Testis (tissue), 3 donors: ENCODE measurements around the gene SKI. TPM values are rescaled to one million over a fixed set of nuclear protein-coding genes. Genes with fewer than 3 reads are reported as not detected.
"Not testable (repeated sequence)": the region's sequence is repeated elsewhere in the genome, so short reads cannot be mapped to it uniquely, and the experiment has no call there.

ENCODE experiments used
- DNase-seq: peaks from one replicate; pipeline ENCODE4 v3.0.0-alpha.2; 2019
- H3K27ac ChIP-seq, 2 donors: fragments of 200-600 bp; sonication (generic); one replicate each; pipeline ENCODE4 v1.5.1; 2019
- H3K27me3 ChIP-seq: fragments of 200-600 bp; sonication (generic); one replicate; pipeline ENCODE4 v1.5.1; 2019
- H3K36me3 ChIP-seq: fragments of 200-600 bp; sonication (generic); one replicate; pipeline ENCODE4 v1.5.1; 2017; ENCODE audit warnings: low read depth; ENCODE audit errors: missing control alignments
- H3K4me1 ChIP-seq: fragments of 200-600 bp; sonication (generic); one replicate; pipeline ENCODE4 v1.5.1; 2019
- H3K4me3 ChIP-seq, 2 donors: fragments of 200-600 bp; sonication (generic); one replicate each; pipeline ENCODE4 v1.5.1; 2017 to 2019
- H3K9me3 ChIP-seq: fragments of 200-600 bp; sonication (generic); one replicate; pipeline ENCODE4 v1.5.1; 2017
- POLR2A ChIP-seq: fragments of 450-650 bp; IDR thresholded peaks from one replicate; pipeline ENCODE4 v1.6.1; 2017; ENCODE audit warnings: antibody characterized with exemption, mild to moderate bottlenecking, moderate library complexity
- WGBS, 2 donors: methylation state at CpG; one replicate each; pipeline ENCODE4 v1.1.5; 2018; 5-methylcytosine and 5-hydroxymethylcytosine counted together
- intact Hi-C: fragments of 100-400 bp; cut with DNase I; formaldehyde crosslinking; loops from one replicate; pipeline ENCODE4 v1.15.1; 2023; ENCODE audit warnings: low total_unique reads
- polyA plus RNA-seq: library from polyadenylated mRNA; stranded (reverse); fragments of 350-450 nt; fragmentation: Illumina TruSeq; extraction: RNeasy Lipid Tissue Mini Kit (QIAGEN cat#74804); gene quantifications from one replicate; pipeline ENCODE4 v1.2.3, GENCODE V29; 2014; ENCODE audit warnings: low read depth, low replicate concordance; ENCODE audit not compliant: insufficient read depth
- total RNA-seq, 2 donors: library from RNA; depleted of rRNA; stranded (reverse); fragments of >200 nt; gene quantifications; one replicate each; pipeline ENCODE4 v1.2.3, GENCODE V29; 2016
- TF ChIP-seq, protein P1 (sequence below), 3 experiments: fragments of 450-650 bp in 2 of 3; fragments of 200-600 bp in 1 of 3; sonication (generic) in 1 of 3; IDR thresholded peaks; one replicate each; pipeline ENCODE4 v1.5.1; 2016 to 2019; ENCODE audit warnings: antibody characterized with exemption in 3 of 3, mild to moderate bottlenecking in 2 of 3, moderate library complexity in 1 of 3

The SKI gene
- total and polyA plus RNA-seq, 3 donors from 2014 or later, result 40.2 to 87.1 (median 85.7) TPM

DNA sequence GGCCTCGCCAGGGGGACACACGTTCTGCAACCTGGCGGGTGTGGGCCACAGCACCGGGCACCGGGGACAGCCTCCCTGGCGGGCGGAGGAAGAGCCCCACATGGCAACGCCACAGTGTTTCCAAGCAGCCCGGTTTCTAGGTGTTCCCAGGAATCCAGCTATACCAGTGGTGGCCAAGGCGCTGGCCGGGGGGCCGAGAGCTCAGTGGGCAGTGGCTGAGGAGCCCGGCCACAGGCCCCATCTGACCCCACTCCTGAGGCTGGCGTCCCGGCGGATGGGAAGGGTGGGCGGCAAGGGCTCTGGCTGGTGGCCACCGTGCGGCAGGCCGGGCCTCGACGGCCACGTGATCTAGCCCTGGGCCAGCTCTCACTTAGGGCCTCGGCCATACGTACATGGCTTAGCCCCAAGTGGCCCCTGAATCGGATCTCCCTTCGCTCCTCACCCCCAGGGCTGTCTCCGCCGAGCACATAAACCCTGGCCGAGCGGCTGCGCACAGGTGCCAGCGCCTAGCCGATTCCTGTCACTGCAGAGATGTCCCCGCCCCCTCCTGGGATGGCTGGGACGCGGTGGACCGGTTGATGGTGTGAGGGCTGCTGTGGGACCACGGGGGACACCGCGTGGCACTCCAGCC, 94.6 kb downstream of the SKI start:
- no peak for TF ChIP-seq POLR2A
- TF ChIP-seq, protein P1, sequence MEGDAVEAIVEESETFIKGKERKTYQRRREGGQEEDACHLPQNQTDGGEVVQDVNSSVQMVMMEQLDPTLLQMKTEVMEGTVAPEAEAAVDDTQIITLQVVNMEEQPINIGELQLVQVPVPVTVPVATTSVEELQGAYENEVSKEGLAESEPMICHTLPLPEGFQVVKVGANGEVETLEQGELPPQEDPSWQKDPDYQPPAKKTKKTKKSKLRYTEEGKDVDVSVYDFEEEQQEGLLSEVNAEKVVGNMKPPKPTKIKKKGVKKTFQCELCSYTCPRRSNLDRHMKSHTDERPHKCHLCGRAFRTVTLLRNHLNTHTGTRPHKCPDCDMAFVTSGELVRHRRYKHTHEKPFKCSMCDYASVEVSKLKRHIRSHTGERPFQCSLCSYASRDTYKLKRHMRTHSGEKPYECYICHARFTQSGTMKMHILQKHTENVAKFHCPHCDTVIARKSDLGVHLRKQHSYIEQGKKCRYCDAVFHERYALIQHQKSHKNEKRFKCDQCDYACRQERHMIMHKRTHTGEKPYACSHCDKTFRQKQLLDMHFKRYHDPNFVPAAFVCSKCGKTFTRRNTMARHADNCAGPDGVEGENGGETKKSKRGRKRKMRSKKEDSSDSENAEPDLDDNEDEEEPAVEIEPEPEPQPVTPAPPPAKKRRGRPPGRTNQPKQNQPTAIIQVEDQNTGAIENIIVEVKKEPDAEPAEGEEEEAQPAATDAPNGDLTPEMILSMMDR (IDR thresholded peaks at IDR 0.05), result no peak
- intact Hi-C loops, result no loop called here

DNA sequence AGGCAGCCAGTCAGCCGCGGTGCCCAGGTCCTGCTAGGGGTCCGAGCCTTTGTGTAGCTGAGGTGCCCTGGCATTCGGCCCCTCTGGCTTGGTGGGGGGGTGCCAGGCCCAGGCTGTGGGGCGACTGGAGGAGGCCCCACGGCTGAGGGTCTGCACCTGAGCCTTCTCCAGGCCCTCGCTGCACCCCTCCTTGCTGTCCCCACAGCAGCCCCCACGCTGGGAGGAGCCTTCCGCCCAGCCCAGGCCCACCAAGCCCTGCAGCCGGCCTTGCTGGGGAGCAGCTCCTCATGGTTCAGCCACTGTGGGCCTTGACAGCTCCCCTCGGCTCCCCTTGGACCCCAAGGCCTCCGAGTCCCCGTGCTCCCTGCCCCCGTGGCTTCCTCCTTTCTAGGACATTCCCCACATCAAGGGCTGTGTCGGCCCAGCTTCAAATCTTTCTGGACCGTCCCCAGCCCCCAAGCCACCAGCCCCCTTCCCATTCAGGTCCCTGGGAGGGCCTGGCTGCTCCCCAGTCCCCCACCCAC, 95.4 kb downstream of the SKI start:
- H3K27ac ChIP-seq, result peak overlapping the region; percentile 19 to 77
- intact Hi-C loops, result no loop called here
- H3K4me1 ChIP-seq, result peaks cover 41% of the 10 kb centered on the region
- TF ChIP-seq, protein P1 (IDR thresholded peaks at IDR 0.05), result no peak
- TF ChIP-seq POLR2A, result no peak
- no peak overlapping the region for H3K4me3 ChIP-seq
- H3K36me3 ChIP-seq, result no peaks in the 10 kb centered on the region
- no peak for DNase-seq
- WGBS, 2 donors, result 73 to 79% methylated on average over 9 to 16 of the region's 16 CpGs
- no peaks in the 10 kb centered on the region for H3K9me3 ChIP-seq
- H3K27me3 ChIP-seq, result no peaks in the 10 kb centered on the region

More for the DNA sequence above, 94.6 kb downstream of the SKI start:
- Histone ChIP-seq H3K36me3 (no peaks in the 10 kb centered on the region), H3K9me3 (no peaks in the 10 kb centered on the region), H3K27me3 (no peaks in the 10 kb centered on the region), H3K4me3 (no peak overlapping the region), H3K4me1 (peaks cover 42% of the 10 kb centered on the region), H3K27ac (peak overlapping the region; percentile 77 to 81)
- WGBS, 2 donors, result 63 to 77% methylated on average over 7 to 38 of the region's 41 CpGs
- DNase-seq, result no peak

DNA sequence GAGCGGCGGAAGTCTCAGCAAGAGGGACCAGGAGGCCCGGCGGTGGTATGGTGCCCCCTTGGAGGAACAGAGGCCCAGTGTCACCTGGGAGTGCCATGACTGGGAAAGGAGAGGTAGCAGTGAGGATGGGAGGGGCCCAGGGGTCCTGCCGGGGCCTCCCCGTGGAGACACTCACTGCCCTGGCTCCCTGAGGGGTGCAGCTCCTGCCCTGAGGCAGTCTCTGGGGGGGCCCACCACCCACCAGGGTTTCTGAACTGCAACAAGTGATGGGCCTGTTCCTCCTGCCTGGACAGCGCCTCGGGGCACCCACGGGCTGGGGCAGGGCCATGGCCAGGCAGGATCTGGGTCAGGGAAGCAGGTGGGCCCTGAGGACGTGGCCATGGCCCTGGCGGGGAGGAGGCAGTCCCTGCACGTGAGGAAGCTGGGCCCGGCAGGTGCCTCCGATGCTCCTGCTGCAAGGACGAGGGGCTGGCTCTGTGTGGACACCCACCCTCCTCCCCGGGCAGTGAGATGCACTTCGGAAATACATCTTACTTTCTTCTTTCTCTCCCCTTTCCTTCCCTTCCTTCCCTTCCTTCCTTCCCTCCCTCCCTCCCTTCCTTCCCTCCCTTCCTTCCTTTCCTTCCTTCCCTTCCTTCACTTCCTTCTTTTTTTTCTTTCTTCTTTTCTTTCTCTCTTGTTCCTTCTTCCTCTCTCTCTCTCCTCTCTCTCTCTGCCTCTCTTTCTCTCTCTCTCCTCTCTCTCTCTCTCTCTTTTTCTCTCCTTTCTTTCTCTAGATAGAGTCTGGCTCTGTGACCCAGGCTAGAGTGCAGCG, 96.6 kb downstream of the SKI start:
- intact Hi-C loops, result no loop called here
- Histone ChIP-seq H3K36me3 (no peaks in the 10 kb centered on the region), H3K9me3 (no peaks in the 10 kb centered on the region), H3K4me1 (peaks cover 33% of the 10 kb centered on the region), H3K27ac (no peak overlapping the region), H3K27me3 (no peaks in the 10 kb centered on the region), H3K4me3 (no peak overlapping the region)
- WGBS, 2 donors, result 88 to 92% methylated on average over 13 to 17 of the region's 18 CpGs
- TF ChIP-seq, protein P1 (IDR thresholded peaks at IDR 0.05), result no peak
- no peak for TF ChIP-seq POLR2A
- DNase-seq, result no peak

DNA sequence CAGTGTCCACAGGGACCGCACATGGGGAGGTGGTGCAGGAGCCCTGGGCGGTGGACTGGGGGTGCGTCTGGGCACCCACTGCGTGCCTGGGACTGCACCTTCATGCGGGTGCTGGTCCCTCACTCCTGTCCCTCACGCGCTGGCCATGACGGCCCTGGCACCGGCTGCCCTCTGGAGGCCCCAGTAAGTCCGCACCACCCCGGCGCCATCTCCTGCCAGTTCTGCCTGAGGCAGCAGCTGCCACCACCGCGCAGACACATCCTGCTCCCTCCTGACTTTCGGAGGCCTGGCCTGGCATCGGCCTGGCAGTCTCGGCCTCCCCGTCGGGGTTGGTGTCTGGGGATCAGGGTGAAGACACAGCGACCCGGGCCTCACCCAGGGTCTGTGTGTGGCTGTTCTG, 98.4 kb downstream of the SKI start:
- 83 to 90% methylated on average over 4 to 19 of the region's 21 CpGs for WGBS, 2 donors
- Histone ChIP-seq H3K27ac (no peak overlapping the region), H3K36me3 (no peaks in the 10 kb centered on the region), H3K4me3 (no peak overlapping the region), H3K4me1 (peaks cover 32% of the 10 kb centered on the region), H3K27me3 (no peaks in the 10 kb centered on the region), H3K9me3 (no peaks in the 10 kb centered on the region)
- intact Hi-C loops, result no loop called here
- DNase-seq, result no peak
- TF ChIP-seq, protein P1 (IDR thresholded peaks at IDR 0.05), result no peak
- TF ChIP-seq POLR2A, result no peak

DNA sequence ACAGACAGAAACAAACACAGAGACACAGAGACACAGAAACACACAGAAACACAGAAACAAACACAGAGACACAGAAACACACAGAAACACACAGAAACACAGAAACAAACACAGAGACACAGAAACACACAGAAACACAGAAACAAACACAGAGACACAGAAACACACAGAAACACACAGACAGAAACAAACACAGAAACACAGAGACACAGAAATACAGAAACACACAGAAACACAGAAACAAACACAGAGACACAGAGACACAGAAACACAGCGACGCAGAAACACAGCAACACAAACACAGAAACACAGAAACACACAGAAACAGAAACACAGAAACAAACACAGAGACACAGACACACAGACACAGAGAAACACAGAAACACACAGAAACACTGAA, 99.0 kb downstream of the SKI start:
- H3K27ac ChIP-seq, DNase-seq, H3K36me3 ChIP-seq, H3K27me3 ChIP-seq, H3K4me3 ChIP-seq, H3K9me3 ChIP-seq, intact Hi-C loops: not testable (repeated sequence)
- H3K4me1 ChIP-seq, result peaks cover 28% of the 10 kb centered on the region
- 90 to 100% methylated on average over 2 of the region's 2 CpGs for WGBS, 2 donors
